Esophagus squamous epithelium (tissue), 4 donors: ENCODE measurements around the gene SLC35D2.

ENCODE experiments used
- POLR2A ChIP-seq, 4 donors: fragments of 450-650 bp; IDR thresholded peaks; one replicate each; pipeline ENCODE4 v1.6.1; 2017; ENCODE audit warnings: antibody characterized with exemption in 4 of 4, mild to moderate bottlenecking in 4 of 4, moderate library complexity in 3 of 4
- TF ChIP-seq, protein P1 (sequence below), 6 experiments: fragments of 450-650 bp in 4 of 6; fragments of 200-600 bp in 2 of 6; sonication (generic) in 2 of 6; IDR thresholded peaks; one replicate each; pipeline ENCODE4 v1.5.1; 2016 to 2019; ENCODE audit warnings: antibody characterized with exemption in 6 of 6, mild to moderate bottlenecking in 4 of 6, moderate library complexity in 4 of 6

DNA sequence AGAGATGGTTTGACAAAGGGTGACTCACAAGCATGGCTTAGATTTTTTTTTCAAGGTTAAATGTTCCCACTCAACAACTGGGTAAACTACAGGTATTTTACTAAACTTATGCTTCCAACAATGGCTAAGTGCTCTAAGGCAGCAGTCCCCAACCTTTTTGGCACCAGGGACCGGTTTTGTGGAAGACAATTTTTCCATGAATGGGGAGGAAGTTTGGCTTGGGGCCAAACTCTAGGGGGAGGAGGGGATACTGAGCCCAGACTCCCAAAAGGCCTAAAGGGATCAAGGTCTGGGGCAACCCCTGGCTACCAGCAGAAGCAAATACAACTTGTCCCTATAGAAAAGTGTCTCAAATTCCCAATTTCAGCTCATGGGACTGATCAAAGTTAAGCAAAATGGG, 49.6 kb downstream of the SLC35D2 start:
- TF ChIP-seq, protein P1, sequence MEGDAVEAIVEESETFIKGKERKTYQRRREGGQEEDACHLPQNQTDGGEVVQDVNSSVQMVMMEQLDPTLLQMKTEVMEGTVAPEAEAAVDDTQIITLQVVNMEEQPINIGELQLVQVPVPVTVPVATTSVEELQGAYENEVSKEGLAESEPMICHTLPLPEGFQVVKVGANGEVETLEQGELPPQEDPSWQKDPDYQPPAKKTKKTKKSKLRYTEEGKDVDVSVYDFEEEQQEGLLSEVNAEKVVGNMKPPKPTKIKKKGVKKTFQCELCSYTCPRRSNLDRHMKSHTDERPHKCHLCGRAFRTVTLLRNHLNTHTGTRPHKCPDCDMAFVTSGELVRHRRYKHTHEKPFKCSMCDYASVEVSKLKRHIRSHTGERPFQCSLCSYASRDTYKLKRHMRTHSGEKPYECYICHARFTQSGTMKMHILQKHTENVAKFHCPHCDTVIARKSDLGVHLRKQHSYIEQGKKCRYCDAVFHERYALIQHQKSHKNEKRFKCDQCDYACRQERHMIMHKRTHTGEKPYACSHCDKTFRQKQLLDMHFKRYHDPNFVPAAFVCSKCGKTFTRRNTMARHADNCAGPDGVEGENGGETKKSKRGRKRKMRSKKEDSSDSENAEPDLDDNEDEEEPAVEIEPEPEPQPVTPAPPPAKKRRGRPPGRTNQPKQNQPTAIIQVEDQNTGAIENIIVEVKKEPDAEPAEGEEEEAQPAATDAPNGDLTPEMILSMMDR (IDR thresholded peaks at IDR 0.05) = no peak
- TF ChIP-seq POLR2A (IDR thresholded peaks at IDR 0.05) = no peak
